Glomerular visceral epithelial cell (primary cell): ENCODE data around the gene AGBL3.
"Not testable (repeated sequence)": the region's sequence is repeated elsewhere in the genome, so short reads cannot be mapped to it uniquely, and the experiment has no call there.

Experiments
- DNase-seq: peaks from one replicate; pipeline ENCODE4 v3.0.0-alpha.2; 2016; ENCODE audit errors: extremely low spot score

The AGBL3 gene

DNA sequence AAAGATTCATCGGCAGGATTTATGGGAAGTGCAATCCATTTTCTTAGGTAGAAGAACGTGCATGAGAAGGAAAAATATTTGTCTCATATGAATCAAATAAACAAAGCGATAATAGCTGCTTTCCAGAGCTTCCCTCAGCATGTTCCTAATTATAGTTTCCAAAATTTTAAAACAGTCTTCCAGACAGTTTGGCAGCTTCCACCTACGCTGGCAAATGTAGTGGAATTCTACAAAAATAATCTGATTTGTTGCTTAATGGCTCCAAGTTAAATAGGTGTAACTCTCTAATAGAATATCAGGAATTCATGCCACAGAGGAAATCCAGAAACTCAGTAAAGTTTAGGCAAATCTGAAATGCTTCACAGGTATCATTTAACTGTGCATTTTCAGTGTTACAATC is 23.3 kb upstream of the AGBL3 start:
- no peak for DNase-seq

DNA sequence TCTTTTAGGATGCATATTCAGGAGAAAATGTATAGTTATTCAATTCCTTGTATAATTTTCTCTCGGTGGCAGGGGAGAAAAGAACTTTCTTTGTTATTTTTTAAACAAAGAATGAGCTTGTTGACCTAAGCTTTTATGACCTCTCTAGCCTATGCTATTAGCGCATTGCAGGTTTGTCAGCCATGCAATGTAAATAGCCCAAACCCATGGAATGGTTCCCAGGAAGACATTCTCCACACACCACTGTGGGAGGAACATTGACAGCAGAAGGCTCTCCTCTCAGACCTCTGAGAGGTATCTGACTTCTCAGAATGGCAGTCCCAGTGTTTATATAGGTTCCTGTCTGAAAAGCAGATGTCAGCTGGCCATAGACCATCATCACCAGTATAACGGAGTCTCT is 19.6 kb upstream of the AGBL3 start:
- no peak for DNase-seq

DNA sequence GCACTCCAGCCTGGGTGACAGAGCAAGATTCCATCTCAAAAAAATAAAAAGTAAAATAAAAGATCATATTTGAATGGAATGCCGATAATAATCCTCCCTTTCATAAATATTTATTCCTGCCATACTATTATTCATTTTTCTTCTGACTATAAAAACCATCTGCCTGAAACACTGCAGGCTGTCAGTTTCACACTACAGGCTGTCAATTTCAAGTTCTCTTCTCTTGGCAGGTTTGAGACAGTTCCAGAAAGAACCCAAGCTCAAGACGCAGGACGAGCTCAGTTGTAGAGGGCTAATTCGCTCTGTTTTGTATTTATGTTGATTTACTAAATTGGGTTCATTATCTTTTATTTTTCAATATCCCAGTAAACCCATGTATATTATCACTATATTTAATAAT is 18.2 kb upstream of the AGBL3 start:
- no peak for DNase-seq

DNA sequence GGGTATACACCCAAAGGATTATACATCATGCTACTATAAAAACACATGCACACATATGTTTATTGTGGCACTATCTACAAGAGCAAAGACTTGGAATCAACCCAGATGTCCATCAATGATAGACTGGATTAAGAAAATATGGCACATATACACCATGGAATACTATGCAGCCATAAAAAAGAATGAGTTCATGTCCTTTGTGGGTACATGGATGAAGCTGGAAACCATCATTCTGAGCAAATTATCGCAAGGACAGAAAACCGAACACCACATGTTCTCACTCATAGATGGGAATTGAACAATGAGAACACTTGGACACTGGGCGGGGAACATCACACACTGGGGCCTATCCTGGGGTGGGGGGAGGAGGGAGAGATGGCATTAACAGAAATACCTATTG is 4.7 kb upstream of the AGBL3 start:
- DNase-seq: not testable (repeated sequence)

DNA sequence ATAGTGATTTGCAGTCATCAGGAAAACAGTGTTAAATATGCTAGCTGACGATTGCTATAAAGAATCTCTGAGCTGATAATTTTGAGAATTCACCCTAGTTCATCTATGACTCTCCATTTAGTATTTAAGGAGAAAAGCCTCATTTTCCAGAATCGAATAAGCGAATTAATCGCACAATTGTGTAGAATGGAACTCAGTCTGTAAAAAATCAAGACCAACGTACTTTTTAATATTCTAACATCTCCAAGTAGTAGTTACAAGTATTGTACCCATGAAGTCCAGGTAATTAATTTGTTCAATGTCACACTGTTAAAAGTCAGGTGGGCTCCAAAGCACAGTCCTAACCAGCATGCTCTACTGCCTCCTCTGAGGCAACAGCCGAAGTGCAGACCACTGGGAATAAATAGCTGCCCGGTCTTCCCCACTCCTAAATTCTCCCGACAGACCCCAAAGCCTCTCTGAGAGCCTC is 380 bp upstream of the AGBL3 start:
- no peak for DNase-seq

DNA sequence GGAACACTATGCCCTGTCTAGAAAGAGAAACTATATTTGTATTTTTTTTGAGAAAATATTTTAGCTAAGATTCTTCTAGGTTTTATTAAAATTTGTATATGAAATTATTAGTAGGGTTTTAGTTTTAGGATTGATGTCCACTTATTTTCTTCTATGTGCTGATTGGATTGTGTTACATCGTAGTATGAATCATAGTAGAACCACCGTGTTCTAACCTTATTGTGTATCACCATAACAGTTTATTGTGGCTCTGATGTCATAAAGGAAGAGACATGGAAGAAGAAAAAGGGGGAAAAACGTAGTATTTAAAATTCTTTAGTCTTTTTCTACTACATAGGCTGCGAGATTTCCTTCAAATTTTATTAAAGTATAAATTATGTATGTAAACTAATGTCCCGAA is 1.9 kb downstream of the AGBL3 start:
- no peak for DNase-seq

DNA sequence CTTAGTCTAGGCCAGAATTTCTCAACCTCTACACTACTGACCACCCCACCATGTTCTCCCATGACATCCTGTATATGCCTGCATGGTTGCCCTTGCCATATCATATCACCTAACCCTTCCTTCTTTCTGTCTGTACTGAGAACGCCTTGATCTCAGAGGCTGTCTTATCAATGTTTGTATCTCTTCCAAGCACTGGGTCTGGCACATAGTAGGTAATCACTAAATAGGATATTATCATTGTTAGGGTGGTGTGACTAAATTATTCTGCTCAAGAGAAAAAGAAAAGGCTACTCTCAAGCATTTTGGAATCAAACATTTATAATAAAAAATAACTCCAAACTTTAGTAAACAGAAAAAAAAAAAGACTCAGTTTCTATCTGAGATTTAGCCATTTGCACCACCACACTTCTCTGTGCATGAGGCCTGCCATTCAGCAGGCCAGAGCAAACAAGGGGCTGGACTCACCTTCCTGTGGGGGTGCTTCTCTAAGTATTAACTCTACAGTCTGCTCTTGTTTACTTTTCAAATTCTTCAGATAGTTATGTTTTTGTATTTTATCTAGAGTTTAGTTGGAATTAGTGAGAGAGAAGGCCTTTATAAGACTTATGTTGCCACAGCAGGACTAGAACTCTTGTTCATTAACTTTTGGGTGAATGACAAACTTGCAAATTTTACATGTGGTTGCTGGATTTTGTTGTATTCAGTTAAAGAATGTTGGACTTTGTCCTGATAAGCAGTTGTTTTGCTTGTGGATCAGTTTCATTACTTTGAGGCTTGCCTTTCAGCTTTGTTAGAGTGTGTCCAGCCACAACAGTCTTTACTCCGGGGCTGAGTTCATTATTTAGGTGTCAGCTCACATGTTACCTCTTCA is 5.4 kb downstream of the AGBL3 start:
- DNase-seq: no peak

DNA sequence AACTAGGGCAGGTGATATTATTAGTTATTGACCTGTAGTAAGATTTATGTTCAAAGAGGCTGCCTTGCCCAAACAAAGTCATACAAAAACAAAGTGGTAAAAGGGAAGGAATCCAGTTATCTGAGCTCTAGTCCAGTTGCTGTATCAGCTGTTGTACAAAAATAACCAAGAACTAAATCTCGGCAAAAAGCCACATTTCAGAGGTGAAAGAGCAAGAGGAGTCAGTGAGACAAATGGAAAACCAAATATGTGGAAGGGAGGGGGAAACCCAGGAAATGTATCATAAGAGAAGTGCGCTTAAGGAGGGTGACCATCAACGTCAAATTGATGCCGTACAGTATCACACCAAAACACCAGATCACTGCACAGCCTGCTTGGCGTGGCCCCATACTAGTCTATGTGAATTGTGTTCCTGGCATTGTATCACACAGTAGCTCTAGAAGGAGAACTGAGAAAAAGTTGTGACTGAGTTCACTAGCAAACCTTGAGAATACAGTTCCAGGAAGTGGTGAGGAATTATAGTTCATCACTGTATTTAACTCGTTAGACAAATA is 6.4 kb downstream of the AGBL3 start:
- no peak for DNase-seq

DNA sequence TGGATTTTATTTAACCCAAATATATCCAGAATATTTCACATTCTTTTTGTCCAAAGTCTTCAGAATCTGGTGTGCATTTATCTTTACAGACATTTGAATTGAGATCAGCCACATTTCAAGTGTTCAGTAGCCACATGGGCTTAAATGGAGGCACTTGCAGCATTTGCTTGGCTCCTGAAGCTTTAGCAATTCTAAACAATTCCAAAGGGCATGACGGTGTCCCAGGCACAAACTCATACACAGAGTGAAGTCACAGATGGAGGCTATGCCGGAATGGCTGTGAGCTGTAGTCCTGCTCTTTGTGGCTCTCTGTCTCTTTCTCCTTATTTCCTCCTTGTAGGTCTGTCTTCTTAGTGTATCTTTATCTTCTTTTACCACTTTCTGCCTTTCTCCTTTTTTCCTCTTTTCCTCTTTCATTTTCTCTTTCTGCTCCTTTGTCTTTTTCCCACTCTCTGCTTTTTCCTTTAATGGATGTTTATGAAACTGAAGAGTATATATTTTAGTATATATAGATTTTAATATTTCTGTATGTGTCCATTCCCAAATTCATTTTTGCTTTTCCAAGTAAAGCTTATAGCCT is 7.7 kb downstream of the AGBL3 start:
- DNase-seq: no peak

DNA sequence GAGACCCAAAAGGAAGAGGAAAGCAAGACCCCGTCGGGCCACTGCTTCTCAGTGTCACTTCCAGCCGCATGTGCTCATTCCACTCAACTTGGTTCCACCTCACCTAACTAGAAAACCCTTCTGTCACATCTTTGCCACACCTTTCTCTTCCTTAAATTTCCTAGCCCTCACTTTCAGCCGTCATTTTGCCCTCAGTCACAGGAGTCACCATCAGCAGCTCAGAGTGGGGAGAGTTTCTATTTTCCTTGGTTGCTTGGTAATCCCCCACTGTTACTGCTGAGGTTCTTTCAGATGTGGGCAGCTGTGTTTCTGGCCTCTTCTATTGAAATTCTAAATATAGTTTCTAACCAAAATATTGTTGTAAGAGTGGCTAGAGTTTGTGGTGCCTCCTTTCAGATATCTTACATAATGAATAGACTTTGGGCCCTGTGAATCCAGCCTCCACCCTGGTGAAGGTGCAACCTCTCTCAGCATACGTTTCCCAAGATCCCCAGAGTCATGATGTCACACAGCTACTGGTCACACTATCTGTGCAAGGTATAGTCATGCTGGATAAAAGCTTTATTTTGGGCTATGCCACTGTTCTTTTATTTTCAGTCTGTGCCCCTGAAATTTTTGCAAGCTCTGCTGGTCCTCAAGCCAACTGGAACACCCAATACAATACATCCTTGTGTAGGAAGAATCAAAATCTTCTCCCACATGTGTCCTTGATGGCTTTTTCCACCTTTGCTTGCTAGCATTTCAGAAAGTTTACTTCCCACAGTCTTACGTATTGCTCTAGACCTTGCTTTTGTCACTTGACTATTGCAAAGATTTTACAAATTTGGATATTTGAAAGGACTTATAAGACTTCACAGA is 9.2 kb downstream of the AGBL3 start:
- DNase-seq: no peak

DNA sequence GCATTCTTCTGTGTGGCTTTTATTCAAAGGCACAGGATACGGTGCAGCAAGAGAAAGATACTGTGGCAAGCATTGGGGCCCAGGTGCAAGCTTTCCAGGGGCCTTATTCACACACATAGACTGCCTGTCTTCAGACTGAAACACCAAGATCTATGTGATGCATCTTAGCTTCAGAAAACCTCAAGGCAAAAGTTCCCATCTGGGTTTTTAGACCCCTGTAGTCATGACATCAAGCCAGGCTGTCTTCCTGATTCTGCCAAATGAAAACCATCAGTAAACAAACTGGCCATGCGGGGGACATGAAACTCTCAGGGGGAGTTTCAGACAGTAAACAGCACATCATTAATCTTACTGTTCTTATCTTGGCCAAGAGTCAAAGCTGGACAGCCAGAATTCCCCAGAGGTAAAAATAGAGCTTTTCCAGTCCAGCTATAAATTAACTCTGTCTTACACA is 9.8 kb downstream of the AGBL3 start:
- DNase-seq: no peak

DNA sequence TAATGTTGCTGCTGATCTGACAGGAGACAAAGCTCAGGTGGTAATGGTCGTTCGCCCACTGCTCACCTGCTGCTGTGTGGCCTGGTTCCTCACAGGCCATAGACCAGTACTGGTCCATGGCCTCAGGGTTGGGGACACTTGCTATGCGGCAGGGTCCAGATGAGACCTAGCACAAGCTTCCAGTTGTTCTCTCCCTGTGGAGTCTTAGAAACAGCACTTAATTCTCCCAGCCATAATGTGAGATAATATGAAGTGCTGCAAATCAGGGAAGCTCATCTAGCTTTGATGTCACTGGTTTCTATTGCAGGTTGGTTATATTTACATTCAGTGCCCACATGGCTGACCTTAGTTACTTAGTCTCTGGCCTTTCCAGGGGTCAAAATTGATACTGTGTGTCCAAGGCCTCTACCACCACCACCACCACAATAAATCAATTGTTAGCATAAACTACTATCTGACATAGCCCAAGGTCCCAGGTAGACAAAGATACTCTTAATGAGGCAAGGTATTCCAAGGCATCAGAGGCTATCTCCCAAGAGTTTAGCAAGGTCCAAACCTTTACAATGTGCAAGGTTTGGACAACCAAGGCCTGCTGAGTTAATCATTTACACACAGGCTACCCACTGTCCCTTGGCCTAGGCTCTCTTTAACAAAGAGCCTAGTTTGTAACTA is 11.0 kb downstream of the AGBL3 start:
- DNase-seq: no peak

DNA sequence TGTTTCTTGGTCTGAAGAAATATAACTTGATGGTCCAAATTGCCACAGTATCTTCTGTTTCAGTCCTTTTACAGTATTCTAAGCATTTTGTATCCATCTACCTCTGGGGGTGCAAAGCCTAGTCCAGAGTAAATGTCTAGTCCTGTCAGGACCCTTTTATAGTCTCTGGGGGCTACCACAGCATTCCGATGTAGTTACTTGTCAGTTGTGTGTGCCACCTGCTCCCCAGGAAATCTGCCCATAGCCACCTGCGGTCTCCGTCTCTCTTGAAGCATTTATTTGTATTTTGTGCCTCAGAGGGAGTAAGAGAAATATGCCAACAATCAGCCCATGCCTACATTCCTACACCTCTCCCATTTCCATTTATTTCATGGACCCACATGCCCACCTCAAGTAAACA is 12.8 kb downstream of the AGBL3 start:
- no peak for DNase-seq

DNA sequence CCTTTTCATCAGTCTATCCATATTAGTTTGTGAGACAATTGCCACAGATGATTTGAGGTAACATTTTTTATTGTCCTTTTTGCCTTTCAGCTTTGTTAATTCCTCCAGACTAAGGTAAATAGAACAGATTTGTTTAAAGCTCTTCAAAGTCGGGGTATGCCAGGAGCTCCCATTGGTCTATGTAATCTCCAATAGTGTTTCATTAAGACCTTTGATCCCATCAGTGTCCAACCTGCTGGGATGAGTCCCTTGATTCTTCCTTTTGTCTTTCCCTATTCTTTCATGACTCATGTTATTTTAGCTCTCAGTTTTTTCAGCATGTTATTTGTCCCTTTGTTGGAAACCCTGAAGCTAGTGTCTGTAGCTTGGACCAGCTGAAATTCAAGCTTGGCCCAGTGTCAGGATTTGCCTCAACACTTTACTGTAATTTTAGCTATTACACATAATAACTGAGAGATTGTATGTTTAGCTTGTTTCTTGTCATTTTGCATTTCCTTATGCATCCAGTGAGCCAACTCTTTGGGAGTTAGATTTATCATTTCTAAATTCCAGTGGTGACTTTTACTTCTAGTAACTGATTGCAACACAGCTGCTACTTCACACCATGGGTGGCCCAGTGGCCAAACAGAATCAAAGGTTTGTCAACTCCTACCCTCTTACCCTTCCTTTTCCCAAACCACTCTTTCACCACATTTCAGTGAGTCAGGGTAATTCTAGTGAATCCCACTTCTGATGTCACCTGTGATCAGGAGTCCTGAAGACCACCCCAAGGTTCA is 15.3 kb downstream of the AGBL3 start:
- no peak for DNase-seq

DNA sequence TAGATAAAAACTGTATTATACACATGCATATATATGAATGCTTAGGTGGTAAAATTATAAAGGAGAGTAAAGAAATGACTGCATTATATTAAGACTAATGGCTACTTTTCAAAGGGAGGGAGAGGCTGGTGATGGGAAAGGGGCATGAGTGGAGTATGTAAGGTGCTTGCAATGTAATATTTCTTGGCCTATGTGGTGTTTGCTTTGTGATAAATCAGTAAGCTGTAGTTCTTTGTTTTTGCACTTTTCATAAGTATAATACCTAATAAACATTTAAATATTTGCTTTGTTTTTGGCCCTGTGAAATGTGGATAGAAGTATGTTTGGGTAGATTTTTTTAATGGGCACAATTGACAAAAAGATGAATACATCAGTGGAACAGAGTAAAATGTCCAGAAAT is 25.9 kb downstream of the AGBL3 start:
- DNase-seq: no peak

DNA sequence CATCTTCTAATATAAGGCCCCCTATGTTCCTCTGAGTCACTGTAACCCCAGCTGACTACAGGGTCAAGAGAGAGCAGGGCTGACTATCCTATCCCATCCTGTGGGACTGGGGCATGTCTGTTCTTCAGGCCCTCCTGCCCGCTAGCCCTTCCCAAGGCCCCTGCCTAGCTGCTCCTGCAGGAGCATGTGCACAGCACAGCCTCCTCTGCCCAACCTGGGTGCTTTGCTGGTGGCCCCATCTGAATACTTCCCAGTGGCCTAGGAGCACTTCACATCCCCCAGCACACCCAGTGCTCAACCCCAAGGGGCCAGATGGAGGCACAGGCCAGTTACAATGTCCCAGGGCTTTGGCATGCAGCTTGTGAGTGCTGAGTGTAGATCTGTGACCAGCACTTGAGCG is 37.3 kb downstream of the AGBL3 start:
- no peak for DNase-seq

DNA sequence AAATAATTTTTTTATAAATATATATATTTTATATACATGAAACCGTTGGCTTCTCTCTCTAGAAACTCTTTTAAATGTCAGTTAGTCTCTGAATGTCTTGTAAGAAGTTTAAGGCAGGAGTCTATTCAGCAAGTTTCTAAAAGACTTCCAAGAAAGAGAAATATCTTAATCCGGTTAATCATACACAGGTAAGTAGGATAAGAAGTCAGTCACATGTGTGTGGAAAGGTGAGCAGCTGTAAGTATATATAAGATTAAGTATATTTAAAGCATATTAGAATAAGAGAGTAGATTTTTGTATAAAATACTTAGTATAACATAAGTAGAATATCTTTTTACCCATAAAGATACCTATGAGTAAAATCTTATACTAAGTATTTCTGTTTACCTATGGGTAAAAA is 48.9 kb downstream of the AGBL3 start:
- no peak for DNase-seq

DNA sequence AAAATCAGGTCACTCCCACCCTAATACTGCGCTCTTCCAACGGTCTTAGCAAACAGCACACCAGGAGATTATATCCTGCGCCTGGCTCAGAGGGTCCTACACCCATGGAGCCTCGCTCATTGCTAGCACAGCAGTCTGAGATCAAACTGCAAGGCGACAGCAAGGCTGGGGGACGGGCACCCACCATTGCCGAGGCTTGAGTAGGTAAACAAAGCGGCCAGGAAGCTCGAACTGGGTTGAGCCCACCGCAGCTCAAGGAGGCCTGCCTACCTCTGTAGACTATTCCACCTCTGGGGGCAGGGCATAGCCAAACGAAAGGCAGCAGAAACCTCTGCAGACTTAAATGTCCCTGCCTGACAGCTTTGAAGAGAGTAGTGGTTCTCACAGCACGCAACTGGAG is 80.7 kb downstream of the AGBL3 start:
- not testable (repeated sequence) for DNase-seq

DNA sequence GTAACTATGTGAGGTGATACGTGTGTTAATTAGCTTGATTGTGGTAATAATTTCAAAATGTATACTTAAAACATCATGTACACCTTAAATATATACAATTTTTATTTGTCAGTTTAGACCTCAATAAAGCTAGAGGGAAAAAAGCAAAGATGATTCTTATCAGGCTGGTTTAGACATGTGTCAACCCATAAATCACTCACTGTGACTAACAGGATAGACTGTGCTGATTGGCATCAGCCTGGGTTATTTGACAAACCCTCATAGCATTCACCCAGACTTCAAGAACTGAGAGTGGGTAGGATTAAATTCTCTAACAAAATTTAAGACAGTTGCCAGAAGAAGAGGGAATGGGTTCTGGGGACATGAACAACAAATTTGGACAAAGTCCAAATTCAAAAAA is 87.8 kb downstream of the AGBL3 start:
- no peak for DNase-seq

DNA sequence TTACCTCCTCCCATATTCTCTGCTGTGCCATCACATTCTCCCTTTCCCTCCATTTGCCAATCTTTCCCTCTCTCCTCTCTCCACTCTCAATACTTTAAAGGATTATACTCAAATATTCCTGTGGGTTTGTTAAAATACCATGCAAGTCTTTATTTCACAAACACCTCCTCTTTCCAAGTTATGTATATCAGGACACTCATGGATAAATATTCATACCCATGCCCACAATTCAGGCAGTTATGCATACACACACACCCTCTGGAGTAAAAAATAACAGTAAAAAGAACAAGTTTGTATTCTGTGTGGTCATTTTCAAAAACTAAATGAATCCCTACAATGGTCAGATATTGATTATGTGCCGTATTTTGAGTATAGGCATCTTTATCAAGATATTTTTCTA is 88.2 kb downstream of the AGBL3 start:
- DNase-seq: no peak

DNA sequence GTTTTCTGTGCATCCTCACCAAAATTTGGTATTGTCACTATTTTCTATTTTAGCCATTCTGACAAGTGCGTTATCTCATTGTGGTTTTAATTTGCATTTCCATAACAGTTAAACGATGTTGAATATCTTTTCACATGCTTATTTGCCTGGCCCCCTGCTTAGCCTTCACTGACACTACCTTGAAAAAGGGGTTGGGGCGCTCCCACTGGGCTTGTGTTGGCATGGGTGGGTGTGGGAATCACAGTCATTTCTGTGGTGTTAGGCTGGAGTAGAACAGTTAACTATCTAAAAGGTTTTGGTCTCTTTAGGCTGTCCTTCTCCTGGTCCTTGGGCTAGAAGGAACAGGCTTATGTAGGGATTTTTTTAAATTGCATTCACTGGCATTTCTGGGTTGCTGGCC is 89.4 kb downstream of the AGBL3 start:
- DNase-seq: no peak
